A172 (cell line): ENCODE results near the gene PEPD. TPM values are rescaled to one million over a fixed set of nuclear protein-coding genes. Genes with fewer than 3 reads are reported as not detected.

Experiments used
- DNase-seq: peaks from one replicate; pipeline ENCODE4 v3.0.0-alpha.2; 2015; ENCODE audit warnings: low spot score
- total RNA-seq: library from RNA; depleted of rRNA; stranded (reverse); fragments of >200 nt; shearing (Covaris generic); gene quantifications from 2 replicates; pipeline ENCODE4 v1.2.3, GENCODE V29; 2014

Gene PEPD
- total RNA-seq, 1 experiment from 2014 or later = 72.3 TPM

DNA sequence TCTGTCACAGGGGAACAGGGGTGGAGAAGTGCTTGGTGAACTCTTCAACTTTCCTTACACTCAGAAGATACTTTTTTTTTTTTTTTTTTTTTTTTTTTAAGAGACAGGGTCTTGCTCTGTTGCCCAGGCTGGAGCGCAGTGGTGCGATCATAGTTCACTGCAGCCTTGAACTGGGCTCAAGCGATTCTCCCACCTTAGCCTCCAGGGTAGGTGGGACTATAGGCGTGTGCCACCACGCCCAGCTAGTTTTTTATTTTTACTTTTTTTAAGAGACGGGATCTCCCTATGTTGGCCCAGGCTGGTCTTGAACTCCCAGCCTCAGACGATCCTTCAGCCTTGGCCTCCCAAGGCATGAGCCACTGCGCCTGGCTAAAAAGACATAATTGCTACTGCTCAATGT is 136.6 kb downstream of the PEPD start:
- DNase-seq = no peak

DNA sequence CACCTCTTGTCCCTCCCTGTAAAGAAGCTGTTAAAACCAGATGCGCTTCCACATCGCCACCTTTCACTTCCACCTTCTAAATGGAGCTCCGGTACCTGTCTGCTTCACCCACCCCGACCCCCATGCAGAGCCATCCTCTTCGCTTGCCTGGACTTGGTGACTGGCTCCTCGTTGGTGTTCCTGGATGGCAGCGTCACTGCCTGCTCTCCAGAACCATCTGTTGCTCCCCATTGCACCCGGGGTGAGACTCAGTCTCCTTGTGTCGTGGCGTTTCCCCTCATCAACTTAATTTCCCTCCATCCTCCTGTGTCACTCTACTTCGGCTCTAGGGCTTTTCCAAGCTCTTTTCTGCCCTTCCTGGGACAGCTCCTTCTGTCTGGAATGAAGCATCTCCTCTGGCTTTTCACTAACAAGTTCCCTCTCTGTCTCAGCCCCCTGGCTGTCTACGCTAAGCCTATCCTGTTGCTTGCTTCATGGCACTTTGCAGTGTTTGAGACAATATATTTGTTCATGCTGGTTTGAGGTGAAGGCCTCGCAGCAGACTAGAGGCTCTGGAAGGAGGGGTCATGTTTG is 137.8 kb downstream of the PEPD start:
- no peak for DNase-seq

DNA sequence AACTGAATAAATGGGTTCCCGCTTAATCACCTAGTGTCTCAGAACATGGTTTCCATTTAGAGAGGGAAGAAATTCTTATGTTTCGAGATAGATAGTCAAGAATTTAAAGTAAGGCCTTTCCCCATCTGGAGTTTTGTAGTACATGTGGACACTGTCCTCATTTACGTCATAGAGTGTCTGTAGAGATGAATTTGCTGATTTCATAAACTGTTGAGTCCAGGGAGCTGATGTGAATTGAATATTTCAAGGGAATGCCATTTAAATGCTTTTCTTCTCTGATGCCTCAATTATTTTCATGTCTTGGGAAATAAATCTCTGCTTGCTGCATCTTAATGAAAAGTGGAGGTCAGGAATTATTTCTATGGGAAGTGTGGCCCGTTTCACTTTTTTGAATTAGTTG is 138.6 kb downstream of the PEPD start:
- DNase-seq = no peak

DNA sequence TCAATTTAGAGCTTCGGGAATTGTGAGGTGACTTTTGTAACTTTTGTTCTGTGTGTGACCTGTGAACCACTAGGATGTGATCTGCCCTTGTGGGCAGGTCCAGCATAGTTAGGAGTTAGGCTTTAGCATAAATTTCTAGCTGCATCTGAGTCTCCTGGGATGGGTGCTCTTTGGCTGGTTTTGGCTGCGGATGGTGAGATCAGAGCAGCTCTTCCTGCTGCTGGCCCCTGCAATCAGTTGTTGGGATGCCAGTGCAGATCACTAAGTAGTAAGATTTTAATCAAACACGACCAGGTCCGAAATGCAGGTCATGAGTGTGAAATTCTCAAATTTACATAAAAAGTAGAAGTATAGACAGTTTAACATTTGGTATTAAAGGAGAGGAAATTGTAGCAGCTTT is 139.6 kb downstream of the PEPD start:
- DNase-seq = no peak

DNA sequence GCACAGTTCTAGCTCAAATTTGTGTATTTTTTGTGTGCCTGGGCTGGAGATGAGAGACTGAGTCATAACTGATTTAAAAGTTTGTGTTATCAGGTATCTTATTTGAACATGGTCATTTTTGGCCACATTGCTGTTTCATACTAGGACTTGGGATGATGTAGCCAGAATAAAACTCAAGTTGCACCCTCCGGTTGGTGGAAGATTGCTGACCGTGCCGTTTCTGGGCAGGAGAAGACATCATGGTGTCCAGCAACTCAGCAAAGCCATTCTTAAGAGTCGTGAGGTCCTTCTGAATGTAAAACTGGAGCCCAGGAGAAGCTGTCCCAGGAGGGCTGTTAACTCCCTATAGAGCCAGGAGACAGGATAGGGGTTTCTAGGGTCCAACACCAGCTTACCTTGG is 140.5 kb downstream of the PEPD start:
- no peak for DNase-seq

DNA sequence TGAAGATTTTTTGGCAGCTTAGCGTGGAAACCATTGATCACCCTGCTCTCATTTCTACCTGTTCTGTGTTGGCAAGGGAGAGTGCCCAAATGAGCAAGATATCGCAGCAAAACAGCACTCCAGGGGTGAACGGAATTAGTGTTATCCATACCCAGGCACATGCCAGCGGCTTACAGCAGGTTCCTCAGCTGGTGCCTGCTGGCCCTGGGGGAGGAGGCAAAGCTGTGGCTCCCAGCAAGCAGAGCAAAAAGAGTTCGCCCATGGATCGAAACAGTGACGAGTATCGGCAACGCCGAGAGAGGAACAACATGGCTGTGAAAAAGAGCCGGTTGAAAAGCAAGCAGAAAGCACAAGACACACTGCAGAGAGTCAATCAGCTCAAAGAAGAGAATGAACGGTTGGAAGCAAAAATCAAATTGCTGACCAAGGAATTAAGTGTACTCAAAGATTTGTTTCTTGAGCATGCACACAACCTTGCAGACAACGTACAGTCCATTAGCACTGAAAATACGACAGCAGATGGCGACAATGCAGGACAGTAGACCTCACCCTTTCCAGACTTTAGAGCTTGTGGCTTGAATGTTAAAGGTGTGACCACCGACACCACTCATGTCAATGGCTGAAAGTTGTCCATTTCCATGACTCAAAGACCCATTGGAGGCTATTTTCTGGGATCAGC is 142.3 kb downstream of the PEPD start:
- DNase-seq = no peak

DNA sequence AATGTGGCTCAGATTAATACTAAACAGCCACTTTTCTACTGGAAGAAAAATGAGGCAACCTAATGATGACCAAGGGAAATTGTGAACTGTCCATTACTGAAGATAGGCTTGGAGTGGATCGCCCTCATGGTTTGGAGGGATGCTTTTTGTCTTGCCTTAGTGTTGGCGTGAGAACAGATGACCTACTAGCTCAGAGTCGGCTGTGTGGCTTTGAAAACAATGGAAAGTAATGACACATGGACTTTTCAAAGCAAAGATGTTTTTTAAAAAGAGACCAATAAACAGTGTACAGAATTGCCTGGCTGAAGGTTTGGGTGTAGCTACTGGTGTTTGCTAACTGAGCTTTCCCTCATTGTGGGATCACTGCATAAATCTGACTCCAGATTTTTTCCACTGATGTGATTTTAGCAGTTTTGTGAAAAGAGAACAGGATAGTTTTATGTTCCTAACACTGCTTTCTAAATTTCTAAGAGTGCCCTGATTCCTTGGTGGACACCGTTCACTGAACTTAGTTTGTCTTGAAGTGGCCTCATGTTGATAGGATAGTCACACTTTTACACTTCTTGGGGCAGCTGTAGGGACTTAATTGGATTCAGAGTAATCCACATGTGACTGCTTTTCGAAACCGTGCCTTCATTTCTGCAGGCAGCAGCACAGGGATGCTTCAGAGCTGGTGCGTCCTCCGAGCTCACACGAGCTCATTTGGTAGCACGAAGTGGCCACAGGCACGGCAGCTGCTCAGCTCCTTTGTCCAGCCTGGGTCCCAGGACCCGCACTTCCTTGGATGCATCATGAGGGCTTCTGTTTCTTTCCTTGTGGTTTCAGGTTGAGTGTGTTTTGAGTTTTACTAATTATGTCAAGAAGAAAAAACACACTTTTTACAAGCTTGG is 143.8 kb downstream of the PEPD start:
- no peak for DNase-seq

DNA sequence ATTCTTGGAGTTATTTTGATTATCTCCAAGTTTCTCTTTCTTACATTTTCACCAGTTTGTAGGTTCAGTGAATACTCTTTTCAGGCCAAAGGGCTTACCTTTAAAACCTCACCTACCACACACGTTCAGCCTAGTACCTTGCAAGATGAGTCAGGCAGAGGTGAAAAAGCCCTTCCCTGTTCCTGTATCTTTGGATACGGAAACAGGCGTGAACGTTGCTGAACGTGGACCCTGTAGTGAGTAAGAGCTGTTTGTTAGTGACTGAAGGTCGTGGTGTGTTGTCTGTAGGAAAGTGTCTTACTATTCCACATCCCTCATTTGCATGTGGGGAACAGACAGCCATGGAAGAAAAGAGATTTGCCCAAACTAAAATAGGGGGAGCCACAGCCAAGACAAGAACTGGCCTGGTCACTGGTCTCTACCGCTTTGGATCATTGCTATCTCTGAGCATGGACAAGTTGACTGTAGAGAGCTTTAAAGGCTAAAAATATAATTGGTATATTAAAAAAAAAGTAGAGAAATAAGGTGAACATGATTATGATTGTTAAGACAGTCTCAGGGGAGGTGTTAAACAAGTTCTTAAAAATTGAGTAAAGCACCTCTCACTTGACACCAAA is 144.5 kb downstream of the PEPD start:
- no peak for DNase-seq

DNA sequence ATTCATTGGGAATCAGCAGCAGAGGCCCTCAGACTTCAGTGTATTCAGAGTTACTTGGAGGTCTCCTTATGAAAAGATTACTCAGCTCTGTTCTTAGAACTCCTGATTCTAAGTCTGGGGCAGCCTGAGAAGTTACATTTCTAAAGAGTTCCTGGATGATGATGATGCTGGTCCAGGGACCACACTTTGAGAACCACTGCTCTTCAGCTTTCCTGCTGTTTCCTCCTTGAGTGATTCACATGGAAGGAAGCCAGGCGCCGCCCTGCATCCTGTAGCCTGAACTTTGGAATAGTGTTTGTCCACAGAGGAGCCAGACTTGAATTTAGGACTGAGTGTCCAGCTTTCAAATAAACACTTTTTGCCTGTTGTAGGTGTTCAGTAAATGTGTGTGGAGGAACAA is 145.2 kb downstream of the PEPD start:
- DNase-seq = peak; percentile 85

DNA sequence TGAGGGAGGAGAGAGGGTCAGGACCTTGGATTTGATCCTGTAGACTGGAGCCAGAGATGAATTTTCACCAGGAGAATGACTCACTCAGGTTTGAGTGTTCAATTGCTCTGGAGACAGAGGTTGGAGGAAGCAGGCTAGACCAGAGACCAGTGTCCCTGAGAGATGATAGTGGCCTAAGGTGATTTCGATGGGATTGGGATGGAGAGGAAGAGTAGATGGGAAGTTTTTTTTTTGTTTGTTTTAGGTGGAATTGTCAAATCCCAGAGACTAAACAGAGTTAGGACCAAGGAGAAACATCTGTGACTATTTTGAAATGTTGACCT is 145.8 kb downstream of the PEPD start:
- DNase-seq = peak; percentile 53

DNA sequence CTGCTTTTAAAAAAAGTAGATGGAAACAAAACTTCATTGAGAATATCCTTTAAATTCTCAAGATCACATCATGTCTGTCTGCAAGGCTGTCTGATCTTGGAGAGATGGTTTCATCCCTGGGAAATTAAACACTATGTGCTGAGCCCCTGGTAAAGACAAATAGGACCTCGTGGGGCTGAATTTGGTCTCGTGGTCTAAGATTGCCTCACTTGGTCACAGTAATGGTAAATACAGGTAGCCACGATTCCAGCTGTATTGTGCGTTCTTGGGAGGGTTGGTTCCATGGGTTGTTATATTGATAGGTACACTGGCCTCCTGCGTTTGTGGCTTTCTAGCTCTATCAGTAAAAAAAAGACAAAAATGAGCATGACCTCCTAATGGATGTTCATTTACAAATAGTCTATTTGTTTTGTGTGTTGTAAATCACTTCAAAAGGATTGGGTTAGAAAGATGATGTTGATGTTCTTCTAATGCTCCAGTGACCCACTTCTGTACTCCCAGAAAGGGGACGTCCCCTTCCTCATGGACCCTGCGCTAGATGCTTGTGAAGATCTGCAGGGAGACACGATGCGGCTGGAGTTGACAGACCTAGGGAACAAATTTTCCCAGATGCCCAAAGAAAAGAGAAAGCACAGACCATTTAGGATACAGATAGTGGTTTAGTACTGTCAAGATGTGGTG is 146.3 kb downstream of the PEPD start:
- DNase-seq = no peak

DNA sequence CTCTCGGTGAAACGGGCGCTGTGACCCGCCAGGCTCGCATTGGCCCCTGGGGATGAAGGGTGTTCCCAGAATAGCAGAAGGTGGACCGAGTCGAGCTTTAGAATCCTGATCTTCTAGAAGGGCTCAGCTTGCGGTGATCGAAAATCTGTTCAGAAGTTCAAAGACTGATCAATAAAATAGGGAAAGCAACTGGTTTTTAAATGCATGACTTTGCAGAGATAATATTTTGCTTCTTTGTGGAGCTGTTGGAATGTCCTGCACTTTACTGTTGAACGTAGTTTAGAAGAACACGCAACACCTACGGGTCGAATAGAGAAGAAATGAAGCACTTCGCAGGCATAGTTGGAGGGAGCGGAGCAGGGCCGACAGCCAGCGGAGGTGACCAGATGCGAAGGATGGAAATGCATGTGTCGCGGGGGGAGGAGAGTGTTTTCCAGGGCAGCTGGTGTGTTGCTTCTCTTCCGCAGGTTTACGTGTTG is 147.3 kb downstream of the PEPD start:
- DNase-seq = no peak

DNA sequence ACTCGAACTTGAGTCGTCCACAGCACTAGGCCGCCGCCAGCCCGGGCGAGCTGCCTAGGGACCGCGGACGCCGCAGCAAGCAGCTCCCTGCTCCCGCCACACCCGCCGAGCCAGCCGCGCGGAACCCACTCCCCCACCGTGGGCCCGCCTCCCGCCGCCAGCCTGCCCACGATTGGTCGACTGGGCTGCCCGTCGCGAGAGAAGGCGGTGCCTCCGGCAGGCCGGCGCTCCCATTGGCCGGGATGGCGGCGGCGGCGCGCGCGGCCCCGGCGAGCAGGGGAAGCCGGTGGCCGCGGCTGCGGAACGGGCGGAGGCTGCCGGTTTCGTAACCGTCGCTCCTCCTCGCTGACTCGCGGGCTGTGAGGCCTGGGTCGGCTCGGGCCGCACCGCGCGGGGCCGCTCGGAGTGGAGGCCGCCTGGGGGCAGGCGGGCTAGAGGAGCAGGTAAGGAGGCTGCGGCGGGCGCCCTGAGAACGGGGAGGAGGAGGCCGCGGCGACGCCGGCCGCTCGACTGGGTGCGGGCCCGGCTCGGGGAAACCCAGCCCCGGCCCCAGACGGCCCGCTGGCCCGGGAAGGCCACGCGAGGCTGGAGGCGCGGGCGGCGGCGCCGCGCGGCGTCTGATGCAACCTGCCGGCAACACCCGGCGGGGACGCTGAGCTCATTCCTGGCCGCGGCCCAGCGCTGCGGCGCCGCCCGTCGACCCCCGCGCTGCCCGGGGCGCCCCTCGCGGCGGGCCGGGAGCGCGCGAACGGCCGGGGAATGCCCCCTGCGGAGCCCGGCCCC is 147.9 kb downstream of the PEPD start, which contains the start of gene CEBPG:
Gene CEBPG, plus strand, starts transcription at position 257 of the 783 bp plus-strand sequence. CDS start 5,531 bp downstream, outside the sequence.
- peak; percentile 77 for DNase-seq

DNA sequence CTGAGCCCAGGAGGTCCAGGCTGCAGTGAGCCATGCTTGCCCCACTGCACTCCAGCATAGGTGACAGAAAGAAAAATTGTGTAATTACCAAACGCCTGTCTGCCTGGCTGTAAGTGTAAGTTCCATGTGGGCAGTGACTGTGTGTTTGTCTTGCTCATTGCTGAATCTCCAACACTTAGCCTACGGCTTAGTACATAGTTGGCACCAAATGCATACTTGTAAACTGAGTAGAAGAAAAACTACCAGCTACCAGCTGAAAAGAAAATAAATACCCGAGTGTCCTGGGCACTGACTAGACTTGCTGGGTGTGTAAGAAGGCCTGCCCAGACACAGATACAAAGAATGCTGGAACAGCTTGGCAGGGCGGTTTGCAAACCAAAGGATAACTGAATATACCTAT is 150.8 kb downstream of the PEPD start:
- no peak for DNase-seq

DNA sequence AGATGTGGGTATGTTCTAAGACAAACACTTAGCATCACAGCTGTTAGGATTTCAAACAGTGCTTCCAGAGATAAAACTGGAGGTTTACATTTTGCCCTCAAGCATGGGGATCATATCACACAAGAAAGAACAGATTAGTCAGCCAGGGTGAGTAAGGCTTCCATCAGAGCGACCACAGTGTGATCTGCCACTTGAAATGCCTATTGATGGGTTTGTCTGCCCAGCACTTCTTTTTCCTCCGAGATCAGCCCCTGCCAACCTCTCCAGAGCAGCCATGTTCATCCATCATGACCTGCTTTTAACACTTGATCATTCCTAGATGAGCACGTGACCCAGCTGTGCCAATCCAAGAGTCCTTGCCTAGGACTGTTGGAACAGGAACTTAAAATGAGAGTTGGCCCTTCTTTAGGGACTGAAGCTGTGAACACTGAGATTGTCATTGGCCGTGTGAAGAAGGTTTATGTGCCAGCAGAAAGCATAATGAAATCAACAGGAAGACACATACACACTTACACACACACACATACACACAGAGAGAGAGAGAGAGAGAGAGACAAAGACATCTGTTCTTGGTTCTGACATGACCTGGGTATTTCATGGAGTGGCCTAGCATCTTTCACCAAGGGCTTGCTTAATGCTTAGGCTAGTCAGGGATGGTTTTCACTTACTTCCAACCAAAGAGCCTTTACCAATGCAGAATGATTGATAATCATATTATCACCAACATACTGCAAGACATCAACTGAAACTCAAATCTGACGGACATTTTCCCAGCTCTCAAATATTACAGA is 153.3 kb downstream of the PEPD start:
- DNase-seq = peak; percentile 73

DNA sequence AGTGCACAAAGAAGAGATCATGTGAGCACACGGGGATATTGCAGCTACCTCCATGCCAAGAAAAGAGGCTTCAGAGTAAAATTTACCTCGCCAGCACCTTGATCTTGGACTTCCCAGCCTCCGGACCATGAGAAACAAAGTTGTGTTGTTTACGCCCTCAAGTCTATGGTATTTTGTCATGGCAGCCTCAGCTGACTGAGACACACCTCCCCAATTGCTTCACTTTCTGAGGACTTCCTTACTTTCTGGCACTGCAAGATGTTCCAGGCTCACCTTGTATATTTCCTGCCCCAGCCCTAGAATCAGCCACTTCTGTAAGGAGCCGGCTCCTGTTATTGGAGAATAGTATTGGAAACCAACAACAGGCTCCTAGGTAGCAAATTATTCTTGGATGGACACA is 154.7 kb downstream of the PEPD start:
- DNase-seq = no peak

DNA sequence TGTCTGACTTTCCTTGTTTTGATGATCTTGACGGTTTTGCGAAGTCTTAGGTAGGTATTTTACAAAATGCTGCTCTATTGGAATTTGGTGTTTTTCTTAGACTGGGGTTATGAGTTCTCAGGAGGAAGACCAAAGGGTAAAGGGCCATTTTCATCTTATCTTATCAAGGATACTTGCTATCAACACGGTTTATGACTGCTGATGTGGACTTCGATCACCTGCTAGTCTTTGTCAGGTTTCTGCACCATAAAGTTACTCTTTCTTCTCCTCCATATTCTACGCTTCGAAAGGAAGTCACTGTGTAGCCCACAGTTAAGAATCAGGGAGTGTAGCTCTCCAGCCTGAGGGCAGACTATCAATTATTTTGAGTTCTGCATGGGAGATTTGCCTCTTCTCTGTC is 155.5 kb downstream of the PEPD start:
- DNase-seq = no peak

DNA sequence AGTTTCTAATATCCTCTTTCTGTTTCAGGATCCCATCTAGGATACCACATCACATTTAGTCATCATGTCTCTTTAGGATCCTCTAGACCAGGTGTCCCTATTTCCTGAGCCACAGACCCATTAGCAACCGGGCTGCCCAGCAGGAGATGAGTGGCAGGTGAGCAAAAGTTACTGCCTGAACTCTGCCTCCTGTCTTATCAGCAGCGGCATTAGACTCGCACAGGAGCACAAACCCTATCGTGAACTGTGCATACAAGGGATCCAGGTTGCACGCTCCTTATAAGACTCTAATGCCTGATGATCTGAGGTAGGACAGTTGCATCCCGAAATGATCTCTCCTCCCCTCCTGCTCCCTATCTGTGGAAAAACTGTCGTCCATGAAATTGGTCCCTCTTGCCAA is 155.9 kb downstream of the PEPD start:
- DNase-seq = no peak

DNA sequence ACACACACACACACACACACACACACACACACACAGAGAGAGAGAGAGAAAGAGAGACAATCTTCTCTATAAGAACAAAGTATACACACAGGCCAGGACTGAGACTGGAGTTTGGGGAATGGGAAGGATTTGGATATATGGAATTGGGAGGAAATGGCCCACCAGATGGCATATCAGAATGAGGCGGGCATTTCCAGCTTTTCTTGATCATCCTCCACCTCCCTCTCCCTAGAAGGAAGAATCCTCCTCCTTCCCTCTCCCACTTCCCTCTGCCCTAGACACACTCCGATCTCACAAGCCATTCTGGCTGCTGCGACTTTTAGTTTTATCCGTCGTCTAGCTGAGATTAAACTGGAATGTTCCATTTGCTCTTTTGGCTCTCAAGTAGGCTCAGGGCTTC is 158.1 kb downstream of the PEPD start:
- DNase-seq = no peak
